SU-DHL-6 (cell line): ENCODE data around the gene ANXA7.

ENCODE experiments used
- H2AFZ ChIP-seq: fragments of 200-600 bp; sonication (generic); 2 replicates; pipeline ENCODE4 v1.6.1; 2014; ENCODE audit warnings: low read depth, mild to moderate bottlenecking, moderate library complexity, mixed read lengths, antibody characterized with exemption, low read length; ENCODE audit not compliant: severe bottlenecking
- H3F3A ChIP-seq: fragments of 200-600 bp; shearing (Covaris generic); 2 replicates; pipeline ENCODE4 v1.6.0; 2016; ENCODE audit warnings: antibody characterized with exemption, mild to moderate bottlenecking; ENCODE audit not compliant: insufficient read depth
- H3K27ac ChIP-seq: fragments of 200-600 bp; sonication (generic); 2 replicates; pipeline ENCODE4 v1.5.1; 2016; ENCODE audit warnings: low read depth, mild to moderate bottlenecking, low read length, moderate library complexity, mixed read lengths
- H3K27me3 ChIP-seq: fragments of 200-600 bp; sonication (generic), shearing (Covaris generic); 2 replicates; pipeline ENCODE4 v1.6.0; 2014; ENCODE audit warnings: mild to moderate bottlenecking, low read length
- H3K36me3 ChIP-seq: fragments of 200-600 bp; sonication (generic); 2 replicates; pipeline ENCODE4 v1.6.1; 2014; ENCODE audit warnings: mild to moderate bottlenecking, low read length, mixed read lengths
- H3K4me2 ChIP-seq: fragments of 300-600, 200-600 bp; shearing (Covaris generic), sonication (generic); 2 replicates; pipeline ENCODE4 v1.6.0; 2014; ENCODE audit warnings: low read length, low read depth, mild to moderate bottlenecking; ENCODE audit not compliant: poor library complexity, severe bottlenecking
- H3K4me3 ChIP-seq: fragments of 200-600 bp; sonication (generic); 2 replicates; pipeline ENCODE4 v1.5.1; 2014; ENCODE audit warnings: antibody characterized with exemption, low read length, mild to moderate bottlenecking, mixed read lengths; ENCODE audit not compliant: insufficient read depth, poor library complexity, severe bottlenecking
- H3K79me2 ChIP-seq: fragments of 200-600 bp; sonication (generic); 2 replicates; pipeline ENCODE4 v1.6.1; 2014; ENCODE audit warnings: mild to moderate bottlenecking, low read length, moderate library complexity; ENCODE audit not compliant: insufficient read depth
- H3K9ac ChIP-seq: fragments of 200-600 bp; sonication (generic); 2 replicates; pipeline ENCODE4 v1.7.0; 2014; ENCODE audit warnings: mild to moderate bottlenecking, low read length
- H3K9me2 ChIP-seq: fragments of 200-600 bp; sonication (generic); replicated peaks from 2 replicates; pipeline ENCODE4 v1.6.1; 2014; ENCODE audit warnings: low read length; ENCODE audit not compliant: insufficient read depth
- H3K9me3 ChIP-seq: fragments of 200-600 bp; sonication (generic); 2 replicates; pipeline ENCODE4 v1.6.1; 2014; ENCODE audit warnings: low read length, mixed read lengths; ENCODE audit not compliant: insufficient read depth
- H4K20me1 ChIP-seq: fragments of 200-600 bp; sonication (generic); 2 replicates; pipeline ENCODE4 v1.6.1; 2014; ENCODE audit warnings: low read depth, mild to moderate bottlenecking, antibody characterized with exemption, low read length, moderate library complexity, mixed read lengths
- CTCF ChIP-seq: fragments of 200-600 bp; sonication (generic); IDR thresholded peaks from one replicate; pipeline ENCODE4 v1.5.1; 2017; ENCODE audit warnings: antibody characterized with exemption, mild to moderate bottlenecking, low read length, moderate library complexity; ENCODE audit not compliant: insufficient read depth, poor library complexity, severe bottlenecking
- EZH2phosphoT487 ChIP-seq: fragments of 200-600 bp; sonication (generic), shearing (Covaris generic); conservative IDR thresholded peaks from 2 replicates; pipeline ENCODE4 v1.6.1; 2018; ENCODE audit warnings: mild to moderate bottlenecking, antibody characterized with exemption, low read length, moderate library complexity, mixed read lengths

ANXA7 gene

GRCh38 chr10:73376679-73377078 is 37.2 kb downstream of the ANXA7 start:
- Histone ChIP-seq H3K9me3 (no peaks in the 10 kb centered on the region), H3K4me2 (no peak overlapping the region), H3K9ac (no peak overlapping the region), H3K36me3 (peaks cover 14% of the 10 kb centered on the region; the same call in 1 of the 2 replicates), H3K27ac (no peak overlapping the region), H3K9me2 (no peaks in the 10 kb centered on the region), H3K27me3 (no peaks in the 10 kb centered on the region), H3K4me3 (no peak overlapping the region), H3F3A (peaks cover 4% of the 10 kb centered on the region), H3K79me2 (no peaks in the 10 kb centered on the region), H4K20me1 (no peaks in the 10 kb centered on the region), H2AFZ (no peak overlapping the region)
- TF ChIP-seq EZH2phosphoT487, result no peak
- no peak for TF ChIP-seq CTCF

GRCh38 chr10:73368238-73368637 is 45.6 kb downstream of the ANXA7 start:
- H3K27ac ChIP-seq, result no peak overlapping the region
- H4K20me1 ChIP-seq, result no peaks in the 10 kb centered on the region
- H3K9ac ChIP-seq, result no peak overlapping the region
- H3K4me3 ChIP-seq, result no peak overlapping the region
- peaks cover 3% of the 10 kb centered on the region; the same call in 1 of the 2 replicates for H3K36me3 ChIP-seq
- H3K27me3 ChIP-seq, result no peaks in the 10 kb centered on the region
- H3K4me2 ChIP-seq, result no peak overlapping the region
- H3K9me2 ChIP-seq, result no peaks in the 10 kb centered on the region
- H3F3A ChIP-seq, result no peaks in the 10 kb centered on the region
- no peaks in the 10 kb centered on the region for H3K9me3 ChIP-seq
- TF ChIP-seq EZH2phosphoT487 (no peak), CTCF (no peak)
- no peak overlapping the region for H2AFZ ChIP-seq
- H3K79me2 ChIP-seq, result no peaks in the 10 kb centered on the region

- no peak overlapping the region for H3K4me2 ChIP-seq
- H3K4me3 ChIP-seq, result no peak overlapping the region
- no peaks in the 10 kb centered on the region for H3K9me2 ChIP-seq
- peaks cover 2% of the 10 kb centered on the region; the same call in 1 of the 2 replicates for H3K36me3 ChIP-seq
- H3F3A ChIP-seq, result peaks cover 6% of the 10 kb centered on the region; the same call in 1 of the 2 replicates
- no peak overlapping the region for H2AFZ ChIP-seq
- H3K27me3 ChIP-seq, result no peaks in the 10 kb centered on the region
- no peaks in the 10 kb centered on the region for H4K20me1 ChIP-seq
- H3K9ac ChIP-seq, result no peak overlapping the region
- H3K27ac ChIP-seq, result no peak overlapping the region
- H3K9me3 ChIP-seq, result no peaks in the 10 kb centered on the region
- no peaks in the 10 kb centered on the region for H3K79me2 ChIP-seq
- TF ChIP-seq EZH2phosphoT487 (no peak), CTCF (no peak)
Observed at GRCh38 chr10:73366381-73367298, 47.2 kb downstream of the ANXA7 start.
